ENCODE results near the gene GALNT3.

Gene GALNT3

GRCh38 chr2:165725421-165725820 is 68.6 kb downstream of the GALNT3 start:
- H3K4me3 ChIP-seq (ENCODE audit: control insufficient read depth, low read depth, low read length), result no peak overlapping the region
- TF ChIP-seq CTCF (IDR thresholded peaks at IDR 0.05; ENCODE audit: control insufficient read depth, insufficient read depth, low read depth, low read length, missing control alignments), result no peak
- peak; percentile 34 for DNase-seq (ENCODE audit: low read depth)

GRCh38 chr2:165720511-165720910 is 73.5 kb downstream of the GALNT3 start:
- DNase-seq (ENCODE audit: low read depth), result peak; percentile 86
- no peak overlapping the region for H3K4me3 ChIP-seq (ENCODE audit: control insufficient read depth, low read depth, low read length)
- no peak for TF ChIP-seq CTCF (IDR thresholded peaks at IDR 0.05; ENCODE audit: control insufficient read depth, insufficient read depth, low read depth, low read length, missing control alignments)

GRCh38 chr2:165718610-165719210 is 75.3 kb downstream of the GALNT3 start:
- TF ChIP-seq CTCF (IDR thresholded peaks at IDR 0.05; ENCODE audit: control insufficient read depth, insufficient read depth, low read depth, low read length, missing control alignments), result no peak
- no peak for DNase-seq (ENCODE audit: low read depth)
- no peak overlapping the region for H3K4me3 ChIP-seq (ENCODE audit: control insufficient read depth, low read depth, low read length)

GRCh38 chr2:165716091-165716490 is 78.0 kb downstream of the GALNT3 start:
- no peak overlapping the region for H3K4me3 ChIP-seq (ENCODE audit: control insufficient read depth, low read depth, low read length)
- DNase-seq (ENCODE audit: low read depth), result no peak
- TF ChIP-seq CTCF (IDR thresholded peaks at IDR 0.05; ENCODE audit: control insufficient read depth, insufficient read depth, low read depth, low read length, missing control alignments), result no peak

GRCh38 chr2:165706960-165707487 is 87.0 kb downstream of the GALNT3 start:
- H3K4me3 ChIP-seq (ENCODE audit: control insufficient read depth, low read depth, low read length), result no peak overlapping the region
- no peak for DNase-seq (ENCODE audit: low read depth)
- no peak for TF ChIP-seq CTCF (IDR thresholded peaks at IDR 0.05; ENCODE audit: control insufficient read depth, insufficient read depth, low read depth, low read length, missing control alignments)

- DNase-seq (ENCODE audit: low read depth), result no peak
- no peak for TF ChIP-seq CTCF (IDR thresholded peaks at IDR 0.05; ENCODE audit: control insufficient read depth, insufficient read depth, low read depth, low read length, missing control alignments)
- no peak overlapping the region for H3K4me3 ChIP-seq (ENCODE audit: control insufficient read depth, low read depth, low read length)
Measured at GRCh38 chr2:165701147-165701546, 92.9 kb downstream of the GALNT3 start.
